HG03066 (cell line): ENCODE measurements around the gene RPTOR.

ENCODE experiments used
- ATAC-seq: cut with Tn5 transposase; IDR thresholded peaks from one replicate; pipeline ENCODE4 v1.9.1; 2021; ENCODE audit warnings: low read depth; ENCODE audit not compliant: unreplicated experiment

The RPTOR gene

GRCh38 chr17:80659651-80660050 is 115.0 kb downstream of the RPTOR start:
- ATAC-seq: no peak

- no peak for ATAC-seq
Measured at GRCh38 chr17:80660527-80661198, 116.0 kb downstream of the RPTOR start.

DNA sequence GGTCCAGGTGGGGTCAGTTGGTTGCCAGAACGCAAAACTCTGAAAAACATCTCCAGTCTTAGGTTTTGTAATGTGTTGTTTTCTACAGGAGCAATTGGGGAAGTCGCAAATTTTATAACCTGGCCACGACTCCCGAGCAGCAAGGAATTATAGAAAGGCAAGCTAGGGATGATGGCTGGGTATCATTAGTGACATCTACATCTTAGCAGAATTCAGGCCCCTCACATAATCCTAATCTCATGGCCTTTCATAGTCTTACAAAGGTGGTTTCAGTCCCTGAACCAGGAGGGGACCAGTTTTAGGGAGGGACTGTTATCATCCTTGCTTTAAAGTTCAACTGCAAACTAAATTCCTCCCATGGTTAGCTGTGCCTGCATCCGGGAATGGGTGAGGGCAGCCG is 117.9 kb downstream of the RPTOR start:
- no peak for ATAC-seq

GRCh38 chr17:80663781-80664206 is 119.2 kb downstream of the RPTOR start:
- no peak for ATAC-seq

DNA sequence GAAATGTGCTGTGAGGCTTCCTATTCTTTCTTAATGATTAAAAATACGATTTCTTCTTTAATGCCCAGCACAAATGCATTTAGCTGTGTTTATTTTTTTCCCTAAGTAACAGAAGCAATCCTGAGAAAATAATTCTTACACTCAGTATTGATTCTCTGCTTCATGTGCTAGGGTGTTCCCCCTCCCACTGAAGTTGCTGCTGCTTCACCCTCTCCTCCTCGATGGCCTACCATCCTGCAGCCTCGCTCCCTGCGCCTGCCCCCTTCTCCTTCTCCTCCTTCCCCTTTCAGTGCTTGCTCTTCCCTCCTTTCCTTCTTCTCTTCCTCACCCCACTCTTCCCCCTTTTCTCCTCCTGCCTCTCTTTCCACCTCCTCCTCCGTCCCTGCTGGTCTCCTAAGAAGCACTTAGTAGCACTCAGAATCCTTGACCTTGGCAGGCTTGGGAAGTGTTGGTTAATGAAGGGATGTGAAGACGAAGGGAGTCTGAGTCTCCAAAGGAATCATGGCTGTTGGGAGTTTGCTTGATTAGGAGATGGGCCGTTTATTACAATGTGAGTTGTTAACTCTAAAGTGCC is 119.7 kb downstream of the RPTOR start:
- no peak for ATAC-seq

DNA sequence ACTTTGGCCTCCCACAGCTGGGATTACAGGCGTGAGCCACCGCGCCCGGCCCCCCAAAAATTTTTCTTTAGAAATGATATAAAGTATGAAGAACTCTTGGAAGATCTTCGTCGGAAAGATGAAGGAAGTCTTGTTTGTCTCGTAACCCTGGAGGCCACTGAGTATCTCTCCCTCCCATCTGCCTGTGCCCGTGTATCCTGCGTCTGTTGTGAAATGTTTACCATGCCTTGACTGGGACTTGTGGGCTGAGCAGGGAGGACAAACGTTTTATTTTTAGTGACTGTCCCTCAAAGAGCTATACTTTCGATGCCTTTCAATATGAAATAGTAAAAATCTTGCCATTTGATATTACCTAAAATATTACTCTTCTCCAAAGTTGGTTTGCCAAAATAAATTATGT is 121.2 kb downstream of the RPTOR start:
- no peak for ATAC-seq

DNA sequence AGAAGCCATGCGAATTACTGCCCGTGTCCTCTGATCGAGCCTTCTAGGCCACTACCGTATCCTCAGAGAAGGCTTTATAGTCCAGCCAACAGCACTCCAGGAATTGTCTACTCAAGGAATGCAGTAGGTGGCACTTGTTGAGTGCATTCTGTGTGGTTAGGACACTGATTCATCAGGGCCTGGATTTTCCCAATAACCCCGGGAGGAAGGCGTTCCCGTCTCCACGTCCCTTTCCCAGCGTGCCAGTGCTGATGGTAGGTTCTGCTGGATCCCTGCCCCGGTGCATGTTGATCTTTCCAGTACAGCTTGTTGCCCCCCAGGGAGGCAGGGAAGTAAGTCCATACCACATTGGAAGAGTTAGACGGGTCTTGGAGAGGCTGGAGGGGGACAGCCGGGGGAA is 122.2 kb downstream of the RPTOR start:
- no peak for ATAC-seq

DNA sequence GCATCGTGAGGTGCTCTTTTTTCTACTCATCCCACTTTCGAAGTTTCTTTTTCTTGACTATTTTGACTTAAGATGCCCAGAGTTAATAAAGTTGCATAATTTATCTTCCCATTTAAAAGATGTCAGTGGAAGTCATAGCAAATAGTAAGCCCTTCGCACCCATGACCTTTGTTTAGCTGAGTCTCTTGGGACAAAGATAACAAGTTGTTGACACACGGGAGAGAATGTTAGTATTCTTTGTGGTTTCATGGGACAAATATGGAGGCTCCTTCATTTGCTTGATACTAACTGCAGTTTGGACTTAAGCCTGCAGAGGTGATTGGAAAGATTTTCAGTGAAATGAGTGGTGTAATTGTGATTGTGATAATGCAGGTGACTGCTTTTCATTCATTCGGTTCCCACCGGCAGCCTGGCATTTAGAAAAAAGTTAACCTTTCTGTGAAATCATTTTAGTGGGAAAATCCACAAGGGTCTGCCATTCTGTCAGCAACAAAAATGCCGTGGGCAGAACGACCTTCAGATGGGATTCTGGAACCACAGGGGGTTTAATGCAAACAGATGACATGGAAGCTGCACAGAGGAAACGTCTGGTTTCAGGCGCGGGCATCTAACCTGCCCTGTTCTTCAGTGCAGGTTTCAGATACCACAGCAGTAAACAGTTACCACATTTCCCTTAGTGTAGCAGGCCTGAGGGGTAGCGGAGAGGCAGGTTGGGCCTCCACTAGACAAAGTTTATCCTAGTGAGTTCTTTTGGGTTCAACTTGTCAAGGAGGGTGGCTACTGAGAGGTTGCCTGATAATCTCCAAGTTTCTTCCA is 123.0 kb downstream of the RPTOR start:
- ATAC-seq: no peak

GRCh38 chr17:80668375-80669148 is 123.9 kb downstream of the RPTOR start:
- ATAC-seq: no peak

DNA sequence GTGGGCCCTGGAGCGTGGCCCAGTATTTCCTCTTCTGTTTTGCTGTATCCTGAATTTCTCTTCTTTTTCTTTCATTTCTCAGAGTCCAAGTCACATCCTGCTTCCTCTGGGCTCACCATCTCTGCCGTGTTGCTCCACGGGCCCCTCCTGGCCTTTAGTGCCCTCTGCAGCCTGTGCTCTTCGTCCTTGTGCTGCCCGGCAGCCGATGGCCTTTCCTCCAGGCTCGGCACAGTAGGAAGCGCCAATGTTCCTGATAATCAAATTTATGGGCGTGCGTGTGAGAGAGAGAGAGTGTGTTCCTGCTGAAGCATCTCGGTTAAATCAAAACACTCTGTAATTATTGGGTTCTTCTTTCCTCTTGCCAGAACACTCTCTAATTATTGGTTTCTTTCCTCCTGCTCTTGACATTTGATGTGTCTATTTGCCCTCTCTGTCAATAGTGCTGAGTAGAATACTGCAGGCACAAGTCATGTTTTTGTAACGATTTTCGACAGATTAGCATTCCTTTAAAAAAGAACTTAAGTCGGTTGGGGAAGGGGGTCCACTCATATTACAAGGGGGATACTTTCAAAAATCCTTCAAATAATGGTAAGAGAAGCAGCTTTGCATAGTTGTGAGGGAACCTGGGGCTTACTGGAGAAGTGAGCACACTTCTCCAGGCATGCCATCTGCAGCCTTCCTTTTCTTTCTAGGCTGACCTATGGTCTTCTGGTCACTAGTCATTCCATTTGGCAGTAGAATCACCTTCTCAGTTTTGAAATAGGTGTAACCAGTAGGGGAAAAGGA is 126.6 kb downstream of the RPTOR start:
- no peak for ATAC-seq

- ATAC-seq: no peak
Measured at GRCh38 chr17:80671825-80672110, 127.1 kb downstream of the RPTOR start.

DNA sequence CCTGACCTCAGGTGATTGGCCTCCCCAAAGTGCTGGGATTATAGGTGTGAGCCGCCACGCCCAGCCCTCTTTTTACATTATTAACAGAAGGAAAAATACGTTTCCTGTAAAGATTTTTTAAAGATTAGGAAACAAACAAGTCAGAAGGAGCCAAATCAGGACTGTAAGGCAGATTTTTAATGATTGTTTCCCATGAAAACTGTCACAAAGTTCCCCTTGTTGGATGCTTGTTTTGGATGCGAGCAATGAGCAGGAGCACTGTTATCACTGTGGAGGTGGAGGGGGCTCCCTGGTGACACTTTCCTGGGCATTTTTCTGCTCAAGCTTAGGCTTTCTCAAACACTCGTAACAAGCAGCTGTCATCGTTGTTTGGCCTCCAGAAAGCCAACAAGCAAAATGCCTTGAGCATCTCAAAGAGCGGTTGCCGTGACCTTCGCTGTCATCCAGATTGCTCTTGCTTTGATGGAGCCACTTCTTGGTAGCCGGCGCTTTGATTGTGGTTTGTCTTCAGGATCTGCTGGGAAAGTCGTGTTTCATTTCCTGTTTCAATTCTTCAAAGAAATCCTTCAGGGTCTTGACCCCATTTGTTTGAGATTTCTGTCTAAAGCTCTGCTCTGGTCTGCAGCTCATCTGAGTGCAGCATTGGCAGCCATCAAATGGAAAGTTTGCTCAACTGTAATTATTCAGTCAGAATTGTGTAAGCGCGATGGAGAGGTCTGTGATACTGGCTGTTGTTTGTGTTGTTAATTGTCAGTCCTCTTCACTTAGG is 128.7 kb downstream of the RPTOR start:
- no peak for ATAC-seq

DNA sequence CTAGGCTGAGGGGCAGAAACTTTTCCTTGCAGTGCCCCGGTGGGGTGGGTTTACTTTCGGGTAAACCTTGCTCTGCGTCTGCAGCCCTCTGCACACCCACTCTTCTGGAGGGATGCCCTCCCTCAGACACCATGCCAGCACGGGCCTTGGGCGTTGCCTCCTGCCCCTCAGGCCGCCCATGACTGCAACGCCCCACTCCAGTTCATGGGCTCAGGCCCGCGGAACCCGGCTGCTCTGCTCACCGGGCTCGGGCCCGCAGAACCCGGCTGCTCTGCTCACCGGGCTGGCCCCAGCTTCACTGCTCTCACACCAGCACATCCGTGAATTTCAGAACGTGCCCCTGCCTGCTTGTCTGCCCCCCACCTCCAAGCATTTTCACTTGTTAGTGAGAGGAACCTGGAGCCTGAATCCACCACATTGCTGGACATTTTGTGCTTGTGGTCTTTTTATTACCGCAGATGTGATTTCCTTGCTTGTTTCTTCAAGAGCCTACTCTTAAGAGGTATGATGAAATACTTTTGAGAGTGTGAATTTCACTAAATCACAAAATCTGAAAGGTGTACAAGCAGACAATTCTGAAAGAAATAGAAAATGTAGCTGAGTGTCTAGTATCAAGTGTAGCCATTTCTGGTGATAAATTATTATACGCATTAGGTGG is 130.9 kb downstream of the RPTOR start:
- no peak for ATAC-seq

DNA sequence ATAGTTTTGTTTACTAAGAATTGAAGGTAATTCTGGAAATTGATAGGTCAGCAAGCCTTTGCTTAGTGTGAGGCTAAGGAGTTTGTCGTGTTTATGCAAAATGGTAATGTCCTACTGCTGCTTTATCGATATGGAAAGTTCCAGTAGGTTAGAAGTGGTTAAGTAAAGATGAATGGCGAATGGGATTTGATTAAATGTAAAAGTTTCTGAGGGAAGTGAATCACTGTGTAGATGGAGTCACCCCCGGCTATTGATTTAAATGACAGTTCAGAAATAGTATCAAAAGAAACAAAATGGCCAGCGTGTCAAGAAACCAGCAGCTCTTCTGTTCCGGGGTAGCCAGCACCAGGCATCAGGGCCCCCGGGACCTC is 131.4 kb downstream of the RPTOR start:
- no peak for ATAC-seq

DNA sequence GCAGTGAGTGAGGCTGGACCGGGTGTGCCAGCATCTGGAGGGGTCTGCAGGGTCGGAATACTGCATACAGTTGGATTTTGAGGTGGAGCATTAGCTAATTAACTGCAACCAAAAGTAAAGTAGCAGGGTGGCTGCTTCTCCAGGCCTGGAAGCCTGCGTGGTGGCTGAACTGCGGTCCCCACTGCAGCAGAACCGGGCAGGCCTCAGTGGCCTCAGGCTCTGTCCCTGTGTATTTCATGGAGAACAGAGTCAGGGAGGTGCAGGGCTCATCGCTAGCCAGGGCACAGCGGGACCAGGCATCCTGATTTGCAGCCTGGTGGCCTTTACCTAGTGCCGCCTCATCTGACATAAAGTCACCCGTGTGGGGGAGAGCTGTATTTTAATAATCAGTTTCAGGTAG is 131.9 kb downstream of the RPTOR start:
- no peak for ATAC-seq

DNA sequence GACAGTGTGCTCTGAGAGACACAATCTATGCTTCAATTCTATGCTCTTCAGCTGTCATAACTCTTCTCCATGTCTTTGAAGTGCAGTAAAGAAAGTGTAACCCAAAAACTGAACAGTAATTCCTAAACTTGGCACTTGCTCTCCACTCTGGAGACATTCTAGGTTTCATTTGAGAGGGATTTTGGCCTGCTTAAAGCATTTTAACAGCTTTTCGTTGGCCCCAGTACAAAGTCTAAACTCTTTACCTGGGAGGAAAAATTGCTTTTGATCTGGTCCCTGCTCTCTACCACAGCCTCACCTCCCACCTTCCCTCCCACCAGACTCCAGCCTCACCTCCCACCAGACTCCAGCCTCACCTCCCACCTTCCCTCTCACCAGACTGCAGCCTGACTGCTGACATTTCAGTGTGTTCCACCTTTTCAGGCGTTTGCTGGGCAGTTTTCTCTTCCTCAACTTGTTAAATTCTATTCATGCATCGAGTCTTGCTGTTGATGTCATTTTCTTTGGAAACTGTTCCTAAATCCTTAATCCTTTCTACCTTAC is 132.6 kb downstream of the RPTOR start:
- no peak for ATAC-seq

GRCh38 chr17:80679816-80680215 is 135.2 kb downstream of the RPTOR start:
- no peak for ATAC-seq

DNA sequence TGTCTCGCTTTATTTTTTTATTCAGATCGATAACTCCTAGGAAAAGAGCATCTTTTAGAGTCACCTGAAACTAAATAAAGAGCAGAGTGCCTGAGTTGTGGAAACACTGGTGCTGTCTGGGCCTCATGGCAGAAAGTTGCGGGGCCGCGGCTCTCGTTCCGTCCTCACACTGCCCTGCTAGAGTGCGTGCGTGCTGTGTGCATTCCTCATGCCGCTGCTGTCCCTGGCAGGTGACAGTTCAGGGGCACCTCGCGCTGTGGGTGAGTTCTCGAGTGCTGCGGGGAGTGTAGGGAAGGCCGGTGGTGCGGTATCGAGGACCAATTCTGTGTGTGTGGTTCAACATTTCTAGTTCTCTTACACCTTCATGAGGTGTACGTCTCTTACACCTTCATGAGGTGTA is 136.6 kb downstream of the RPTOR start:
- no peak for ATAC-seq

GRCh38 chr17:80682372-80682771 is 137.7 kb downstream of the RPTOR start:
- ATAC-seq: no peak
